ENCODE results near the gene NETO2. TPM values are rescaled to one million over a fixed set of nuclear protein-coding genes. Genes with fewer than 3 reads are reported as not detected.
"Not testable (repeated sequence)": the region's sequence is repeated elsewhere in the genome, so short reads cannot be mapped to it uniquely, and the experiment has no call there.

The NETO2 gene
- total RNA-seq, 1 donor = 7.2 TPM

DNA sequence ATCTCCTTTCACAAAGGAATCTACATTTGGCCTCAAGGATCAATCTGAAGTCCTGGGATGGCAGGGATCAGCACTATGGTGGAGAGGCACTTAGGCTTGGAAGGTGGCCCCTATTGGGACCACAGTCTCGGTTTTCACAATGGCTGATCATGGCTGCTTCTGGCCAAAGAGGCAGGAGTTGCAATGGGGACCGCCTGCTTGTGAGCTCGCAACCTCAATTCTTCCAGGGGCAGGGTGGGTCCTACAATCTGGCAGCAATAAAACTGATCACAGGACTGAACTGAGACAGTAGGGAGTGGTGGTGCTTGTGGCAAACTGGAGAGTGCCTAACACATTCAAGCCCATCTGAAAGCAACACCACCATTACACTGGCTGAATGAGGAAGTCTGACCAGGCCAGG is 83.1 kb downstream of the NETO2 start:
- Histone ChIP-seq H3K4me1 (ENCODE audit: insufficient read depth, low read length) (no peaks in the 10 kb centered on the region), H3K27me3 (ENCODE audit: insufficient read depth, low read length) (no peaks in the 10 kb centered on the region), H3K9me3 (ENCODE audit: low read depth, low read length) (no peaks in the 10 kb centered on the region), H3K4me3 (ENCODE audit: low read length) (no peak overlapping the region)

DNA sequence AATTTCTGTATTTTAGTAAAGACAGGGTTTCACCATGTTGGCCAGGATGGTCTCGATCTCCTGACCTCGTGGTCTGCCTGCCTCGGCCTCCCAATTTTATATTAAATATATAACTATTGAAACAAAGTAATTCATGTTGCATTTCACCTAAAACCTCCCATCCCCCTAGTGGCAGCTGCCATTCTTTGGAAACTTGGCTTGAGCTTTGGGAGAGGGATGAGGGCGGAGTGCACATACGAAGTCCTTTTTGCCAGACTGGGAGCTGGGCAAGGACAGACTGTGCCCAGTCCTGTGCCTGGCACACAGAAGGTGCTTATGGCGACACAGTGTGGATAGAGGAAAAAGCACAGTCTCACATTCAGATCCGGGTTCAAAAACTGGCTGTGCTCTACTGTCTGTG is 83.8 kb downstream of the NETO2 start:
- Histone ChIP-seq H3K27me3 (ENCODE audit: insufficient read depth, low read length) (no peaks in the 10 kb centered on the region), H3K4me3 (ENCODE audit: low read length) (no peak overlapping the region), H3K4me1 (ENCODE audit: insufficient read depth, low read length) (no peaks in the 10 kb centered on the region), H3K9me3 (ENCODE audit: low read depth, low read length) (no peaks in the 10 kb centered on the region)

DNA sequence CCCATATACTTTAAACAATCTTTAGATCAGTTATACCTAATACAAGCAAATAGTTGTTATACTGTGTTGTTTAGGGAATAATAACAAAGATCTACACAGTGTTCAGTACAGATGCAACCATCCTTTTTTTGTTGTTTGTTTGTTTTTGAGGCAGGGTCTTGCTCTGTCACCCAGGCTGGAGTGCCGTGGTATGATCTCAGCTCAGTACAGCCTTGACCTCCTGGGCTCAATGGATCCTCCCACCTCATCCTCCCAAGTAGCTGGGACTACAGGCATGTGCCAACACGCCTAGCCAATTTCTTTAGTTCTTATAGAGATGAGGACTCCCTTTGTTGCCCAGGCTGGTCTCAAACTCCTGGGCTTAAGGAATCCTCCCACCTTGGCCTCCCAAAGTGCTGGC is 84.6 kb downstream of the NETO2 start:
- H3K4me1 ChIP-seq (ENCODE audit: insufficient read depth, low read length); H3K27me3 ChIP-seq (ENCODE audit: insufficient read depth, low read length); H3K9me3 ChIP-seq (ENCODE audit: low read depth, low read length); H3K4me3 ChIP-seq (ENCODE audit: low read length): not testable (repeated sequence)

DNA sequence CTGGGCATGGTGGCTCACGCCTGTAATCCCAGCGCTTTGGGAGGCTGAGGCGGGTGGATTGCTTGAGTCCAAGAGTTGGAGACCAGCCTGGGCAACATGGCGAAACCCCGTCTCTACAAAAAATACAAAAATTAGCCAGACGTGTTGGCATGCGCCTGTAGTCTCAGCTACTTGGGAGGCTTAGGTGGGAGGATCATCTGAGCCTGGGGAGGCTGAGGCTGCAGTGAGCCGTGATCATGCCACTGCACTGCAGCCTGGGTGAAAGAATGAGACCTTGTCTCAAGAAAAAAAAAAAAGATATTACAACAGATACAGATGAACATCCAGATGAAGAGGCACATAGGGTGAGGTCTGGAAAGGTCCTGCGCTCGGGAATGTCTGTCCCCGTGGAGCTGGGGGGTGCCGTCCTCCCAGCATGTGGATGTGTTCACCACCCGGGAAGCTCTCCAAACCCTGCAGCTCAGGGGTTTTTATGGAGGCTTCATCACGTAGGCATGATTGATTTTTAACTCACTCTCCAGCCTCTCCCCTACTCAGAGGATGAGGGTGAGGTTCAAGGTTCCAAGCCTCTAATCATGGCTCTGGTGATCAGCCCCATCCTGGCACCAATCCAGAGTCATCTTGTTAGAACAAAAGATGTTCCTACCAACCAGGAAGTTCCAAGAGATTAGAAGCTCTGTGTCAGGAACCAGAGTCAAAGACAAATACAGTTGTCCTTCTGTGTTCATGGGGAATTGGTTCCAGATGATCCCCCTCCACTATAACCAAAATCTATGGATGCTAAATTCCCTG is 85.3 kb downstream of the NETO2 start:
- Histone ChIP-seq H3K4me3 (ENCODE audit: low read length) (no peak overlapping the region), H3K9me3 (ENCODE audit: low read depth, low read length) (no peaks in the 10 kb centered on the region), H3K4me1 (ENCODE audit: insufficient read depth, low read length) (no peaks in the 10 kb centered on the region), H3K27me3 (ENCODE audit: insufficient read depth, low read length) (no peaks in the 10 kb centered on the region)

DNA sequence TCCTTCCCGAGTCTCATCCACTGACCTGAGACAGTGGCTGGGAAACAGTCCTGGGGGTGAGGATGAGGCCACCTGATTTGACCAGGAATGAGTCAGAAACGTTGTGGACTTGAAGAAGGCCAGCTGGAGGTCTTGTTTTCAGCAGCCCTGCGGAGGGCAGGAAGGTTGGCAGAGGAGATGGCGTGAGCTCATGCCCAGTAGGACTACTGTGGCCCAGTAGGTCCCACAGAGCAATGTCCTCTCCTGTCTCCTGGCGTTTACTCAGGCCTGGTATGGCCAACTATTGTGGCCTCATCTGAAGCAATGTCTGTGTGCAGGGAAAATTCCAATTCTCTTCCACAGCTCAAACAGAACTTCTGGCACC is 86.1 kb downstream of the NETO2 start:
- H3K4me1 ChIP-seq (ENCODE audit: insufficient read depth, low read length) = no peaks in the 10 kb centered on the region
- no peaks in the 10 kb centered on the region for H3K9me3 ChIP-seq (ENCODE audit: low read depth, low read length)
- no peak overlapping the region for H3K4me3 ChIP-seq (ENCODE audit: low read length)
- H3K27me3 ChIP-seq (ENCODE audit: insufficient read depth, low read length) = no peaks in the 10 kb centered on the region

DNA sequence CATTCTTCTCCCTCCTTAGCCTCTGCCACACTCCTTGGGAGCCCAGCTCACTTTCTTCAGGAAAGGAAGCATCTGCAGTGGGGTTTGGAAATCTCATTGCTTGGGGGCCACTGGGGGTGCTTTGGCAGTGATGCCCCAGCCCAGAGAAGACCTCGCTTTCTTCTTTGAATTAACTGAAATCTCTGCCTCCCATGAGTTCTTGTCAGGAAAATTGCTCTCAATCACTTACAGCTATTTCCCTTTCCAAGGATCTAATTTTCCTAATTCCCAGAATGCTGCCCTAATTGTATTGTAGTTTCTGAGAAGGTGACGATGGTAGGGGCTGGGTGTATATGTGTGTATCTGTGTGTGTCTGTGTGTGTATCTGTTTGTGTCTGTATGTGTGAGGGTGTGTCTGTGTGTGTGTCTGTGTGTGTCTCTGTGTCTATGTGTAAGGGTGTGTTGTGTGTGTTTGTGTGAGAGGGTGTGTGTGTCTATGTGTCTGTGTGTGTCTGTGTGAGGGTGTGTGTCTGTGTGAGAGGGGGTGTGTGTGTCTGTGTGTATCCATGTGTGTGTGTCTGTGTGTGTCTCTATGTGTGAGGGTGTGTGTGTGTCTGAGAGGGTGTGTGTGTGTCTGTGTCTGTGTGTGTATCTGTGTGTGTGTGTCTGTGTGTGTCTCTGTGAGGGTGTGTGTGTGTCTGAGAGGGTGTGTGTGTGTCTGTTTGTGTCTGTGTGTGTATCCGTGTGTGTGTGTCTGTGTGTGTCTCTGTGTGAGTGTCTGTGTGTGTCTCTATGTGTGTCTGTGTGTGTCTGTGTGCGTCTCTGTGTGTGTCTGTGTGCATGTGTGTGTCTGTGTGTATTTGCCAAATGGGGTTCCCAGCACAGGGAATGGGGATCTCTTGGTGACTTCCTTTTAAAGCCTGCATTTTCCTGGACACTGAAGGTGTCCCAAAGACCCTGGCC is 86.8 kb downstream of the NETO2 start:
- no peak overlapping the region for H3K4me3 ChIP-seq (ENCODE audit: low read length)
- no peaks in the 10 kb centered on the region for H3K9me3 ChIP-seq (ENCODE audit: low read depth, low read length)
- no peaks in the 10 kb centered on the region for H3K4me1 ChIP-seq (ENCODE audit: insufficient read depth, low read length)
- no peaks in the 10 kb centered on the region for H3K27me3 ChIP-seq (ENCODE audit: insufficient read depth, low read length)

DNA sequence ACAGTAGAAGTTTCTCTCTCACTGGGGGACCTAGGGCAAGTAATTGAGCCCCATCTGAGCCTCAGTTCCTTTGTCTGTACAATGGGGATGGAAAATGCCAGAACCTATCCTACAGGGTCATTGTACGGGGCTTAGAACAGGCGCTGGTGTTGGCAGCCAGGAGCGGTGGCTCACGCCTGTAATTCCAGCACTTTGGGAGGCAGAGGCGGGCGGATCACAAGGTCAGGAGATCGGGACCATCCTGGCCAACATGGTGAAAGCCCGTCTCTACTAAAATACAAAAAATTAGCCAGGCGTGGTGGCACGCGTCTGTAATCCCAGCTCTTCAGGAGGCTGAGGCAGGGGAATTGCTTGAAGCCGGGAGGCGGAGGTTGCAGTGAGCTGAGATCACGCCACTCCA is 87.7 kb downstream of the NETO2 start:
- H3K9me3 ChIP-seq (ENCODE audit: low read depth, low read length); H3K4me1 ChIP-seq (ENCODE audit: insufficient read depth, low read length); H3K27me3 ChIP-seq (ENCODE audit: insufficient read depth, low read length); H3K4me3 ChIP-seq (ENCODE audit: low read length): not testable (repeated sequence)

DNA sequence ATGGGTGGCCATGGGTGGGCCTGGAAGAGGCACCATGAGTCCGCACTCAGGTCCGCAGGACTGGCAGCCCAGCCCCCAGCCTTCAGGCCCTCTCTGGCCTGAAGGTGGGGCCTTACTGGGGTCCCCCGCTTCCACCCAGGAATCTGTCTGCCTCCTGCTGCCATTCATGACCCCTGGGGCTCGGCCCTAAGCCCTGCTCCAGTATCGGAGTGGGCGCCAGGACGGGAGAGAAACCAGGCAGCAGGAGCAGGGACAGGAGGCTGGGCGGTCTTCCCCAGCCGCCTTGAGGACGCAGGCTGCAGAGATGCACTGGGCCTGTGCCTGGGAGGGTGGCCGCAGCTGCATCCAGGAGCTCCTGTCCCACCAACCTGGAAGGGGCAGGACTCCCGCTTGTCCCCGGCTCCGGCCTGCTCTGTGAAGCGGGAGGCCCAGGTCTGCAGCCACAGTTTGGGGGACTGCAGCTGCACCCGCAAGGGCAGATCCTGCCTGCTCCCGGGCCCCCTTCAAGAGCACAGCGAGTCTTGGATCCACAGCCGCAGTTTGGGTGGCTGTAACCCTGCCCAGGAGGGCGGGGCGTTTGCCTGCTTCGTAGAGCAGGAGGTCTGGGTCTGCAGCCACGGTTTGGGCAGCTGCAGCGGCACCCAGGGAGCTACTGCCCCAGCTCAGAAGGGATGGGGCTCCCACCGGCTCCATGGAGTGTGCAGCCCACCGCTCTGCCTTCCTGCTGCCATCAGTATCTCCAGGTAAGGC is 88.4 kb downstream of the NETO2 start:
- no peak overlapping the region for H3K4me3 ChIP-seq (ENCODE audit: low read length)
- no peaks in the 10 kb centered on the region for H3K9me3 ChIP-seq (ENCODE audit: low read depth, low read length)
- no peaks in the 10 kb centered on the region for H3K27me3 ChIP-seq (ENCODE audit: insufficient read depth, low read length)
- no peaks in the 10 kb centered on the region for H3K4me1 ChIP-seq (ENCODE audit: insufficient read depth, low read length)

DNA sequence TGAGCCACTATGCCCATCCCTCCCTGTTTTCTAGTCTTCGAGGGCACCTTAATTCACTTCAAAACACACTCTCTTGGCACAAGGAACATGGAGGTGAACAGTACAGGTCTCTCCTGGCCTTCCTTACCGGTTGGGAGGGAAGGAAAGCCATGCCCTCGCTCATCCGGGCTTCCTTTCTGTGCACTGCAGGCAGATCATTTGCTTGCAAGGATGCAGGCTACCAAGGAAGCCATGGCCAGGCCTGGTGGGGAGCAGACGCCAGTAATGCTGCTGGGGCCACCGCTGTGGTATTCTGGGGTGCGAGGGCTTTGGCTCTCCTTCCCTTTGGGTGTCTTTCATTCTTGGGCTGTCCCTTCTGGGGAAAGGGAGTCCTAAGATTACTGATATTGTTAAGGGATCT is 89.4 kb downstream of the NETO2 start:
- Histone ChIP-seq H3K4me3 (ENCODE audit: low read length) (no peak overlapping the region), H3K9me3 (ENCODE audit: low read depth, low read length) (no peaks in the 10 kb centered on the region), H3K4me1 (ENCODE audit: insufficient read depth, low read length) (no peaks in the 10 kb centered on the region), H3K27me3 (ENCODE audit: insufficient read depth, low read length) (no peaks in the 10 kb centered on the region)

DNA sequence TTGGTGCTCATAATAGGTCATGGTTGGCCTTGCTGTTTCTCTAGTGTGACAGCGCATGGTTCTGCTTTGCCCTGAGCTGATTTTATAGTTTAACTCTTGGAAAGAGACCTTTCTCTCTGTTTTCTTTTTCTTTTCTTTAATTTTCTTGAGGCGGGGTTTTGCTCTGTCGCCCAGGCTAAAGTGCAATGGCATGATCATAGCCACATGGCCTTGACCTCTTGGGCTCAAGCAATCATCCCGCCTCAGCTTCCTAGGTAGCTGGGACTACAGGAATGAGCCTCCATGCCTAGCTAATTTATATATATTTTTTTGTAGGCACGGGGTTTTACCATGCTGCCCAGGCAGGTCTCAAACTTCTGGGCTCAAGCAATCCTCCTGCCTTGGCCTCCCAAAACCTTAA is 89.8 kb downstream of the NETO2 start:
- no peak overlapping the region for H3K4me3 ChIP-seq (ENCODE audit: low read length)

DNA sequence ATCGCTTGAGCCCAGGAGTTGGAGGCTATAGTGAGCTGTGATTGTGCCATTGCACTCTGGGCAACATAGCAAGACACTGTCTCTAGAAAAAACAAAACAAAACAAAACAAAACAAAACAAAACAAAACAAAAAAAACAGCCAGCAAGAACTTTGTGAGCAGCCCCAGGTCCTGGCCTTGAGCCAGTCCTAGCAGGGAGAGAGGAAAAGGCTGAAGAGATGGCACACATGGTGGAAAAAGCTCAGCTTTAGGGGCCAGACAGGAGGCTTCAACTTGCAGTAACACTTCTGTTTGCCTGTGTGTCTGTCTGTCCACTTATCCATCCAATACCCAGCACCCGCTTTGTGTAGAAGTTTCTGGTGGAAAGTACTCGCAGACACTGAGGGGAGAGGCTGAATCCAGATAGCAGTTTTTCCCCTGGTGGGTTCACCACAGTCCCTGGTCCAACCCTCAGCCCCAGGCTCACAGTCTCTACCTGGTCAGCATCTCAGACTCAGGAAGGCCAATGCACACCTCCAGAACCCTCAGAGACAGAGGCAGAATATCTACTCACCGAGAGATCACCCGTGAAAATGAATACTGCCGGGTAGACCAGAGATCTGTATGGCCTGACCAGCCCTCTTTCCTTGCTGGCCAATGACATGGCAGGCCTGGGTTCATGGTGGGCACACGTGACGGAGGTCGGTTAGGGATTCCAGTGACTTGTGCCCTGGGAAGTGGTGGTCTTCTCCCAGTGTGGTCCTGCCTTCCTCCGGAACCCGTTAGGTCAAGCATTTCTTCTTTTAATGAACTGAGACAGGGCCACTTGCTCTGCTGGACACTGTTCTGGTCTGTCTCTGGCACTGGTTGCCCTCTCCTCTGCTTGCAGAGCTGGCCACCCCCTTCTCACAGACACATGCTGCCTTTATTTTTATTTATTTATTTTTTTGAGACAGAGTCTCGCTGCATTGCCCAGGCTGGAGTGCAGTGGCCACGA is 90.8 kb downstream of the NETO2 start:
- no peaks in the 10 kb centered on the region for H3K4me1 ChIP-seq (ENCODE audit: insufficient read depth, low read length)
- H3K27me3 ChIP-seq (ENCODE audit: insufficient read depth, low read length) = no peaks in the 10 kb centered on the region
- no peaks in the 10 kb centered on the region for H3K9me3 ChIP-seq (ENCODE audit: low read depth, low read length)
- H3K4me3 ChIP-seq (ENCODE audit: low read length) = no peak overlapping the region

More for the DNA sequence above, 89.8 kb downstream of the NETO2 start:
- Histone ChIP-seq H3K27me3 (ENCODE audit: insufficient read depth, low read length) (no peaks in the 10 kb centered on the region), H3K4me1 (ENCODE audit: insufficient read depth, low read length) (no peaks in the 10 kb centered on the region), H3K9me3 (ENCODE audit: low read depth, low read length) (no peaks in the 10 kb centered on the region)

DNA sequence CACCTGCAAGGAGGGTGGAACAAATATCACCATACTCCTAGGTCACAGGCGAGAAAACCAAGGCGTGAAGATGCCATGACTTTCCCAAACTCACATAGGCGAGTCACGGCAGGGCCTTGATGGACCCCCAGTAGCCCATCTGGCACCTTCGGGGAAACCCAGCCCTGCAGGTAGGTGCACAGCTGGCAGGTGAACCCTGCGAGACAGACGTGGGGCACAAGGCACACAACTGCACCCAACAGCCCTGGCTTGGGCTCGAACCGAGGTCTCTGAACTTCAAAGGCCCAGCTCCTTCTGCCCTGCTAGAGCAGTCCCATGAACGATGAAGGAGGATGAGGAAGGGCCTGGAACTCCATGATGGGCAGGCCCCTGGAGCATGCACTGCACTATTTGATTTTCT is 92.7 kb downstream of the NETO2 start:
- Histone ChIP-seq H3K9me3 (ENCODE audit: low read depth, low read length) (no peaks in the 10 kb centered on the region), H3K27me3 (ENCODE audit: insufficient read depth, low read length) (no peaks in the 10 kb centered on the region), H3K4me1 (ENCODE audit: insufficient read depth, low read length) (peaks cover 8% of the 10 kb centered on the region)

DNA sequence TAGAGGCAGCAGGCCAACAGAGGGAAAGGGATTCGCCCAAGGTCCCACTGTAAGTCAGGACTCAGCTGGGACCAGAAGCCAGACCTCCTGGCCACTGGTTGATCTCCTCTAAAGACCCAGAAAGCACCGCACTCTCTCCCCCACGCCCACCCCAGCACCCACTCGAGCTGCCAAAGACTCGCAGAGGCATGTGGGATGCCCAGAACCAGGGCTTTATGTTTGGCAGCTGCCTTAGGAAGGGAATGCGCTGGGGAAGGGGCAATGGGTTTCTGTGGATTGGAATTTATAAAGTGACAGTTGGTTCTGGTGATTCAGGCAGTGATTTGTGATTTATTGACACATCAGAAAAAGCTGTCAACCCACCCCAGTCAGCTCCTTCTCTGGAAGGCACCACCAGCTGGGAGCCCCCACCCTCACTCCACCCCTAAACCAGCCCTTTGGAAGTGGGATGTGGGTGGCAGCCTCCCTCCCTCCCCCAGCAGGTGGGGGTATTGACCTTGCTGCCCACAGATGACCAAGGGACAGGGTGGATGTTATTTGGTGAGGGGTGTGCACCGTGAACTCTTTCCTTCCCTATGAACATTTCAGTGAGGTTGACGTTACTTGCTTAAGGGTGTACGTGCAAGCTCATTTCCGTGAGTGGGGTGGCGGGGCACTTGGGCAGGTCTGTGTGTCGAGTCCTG is 93.7 kb downstream of the NETO2 start:
- Histone ChIP-seq H3K4me3 (ENCODE audit: low read length) (no peak overlapping the region), H3K27me3 (ENCODE audit: insufficient read depth, low read length) (no peaks in the 10 kb centered on the region), H3K4me1 (ENCODE audit: insufficient read depth, low read length) (peaks cover 17% of the 10 kb centered on the region), H3K9me3 (ENCODE audit: low read depth, low read length) (no peaks in the 10 kb centered on the region)

More for the DNA sequence above, 92.7 kb downstream of the NETO2 start:
- H3K4me3 ChIP-seq (ENCODE audit: low read length) = no peak overlapping the region
